SU-DHL-6 (cell line): ENCODE measurements around the gene AQR.

Experiments used
- EZH2phosphoT487 ChIP-seq: fragments of 200-600 bp; sonication (generic), shearing (Covaris generic); conservative IDR thresholded peaks from 2 replicates; pipeline ENCODE4 v1.6.1; 2018; ENCODE audit warnings: mild to moderate bottlenecking, antibody characterized with exemption, low read length, moderate library complexity, mixed read lengths
- TF ChIP-seq, protein P1 (sequence below): fragments of 200-600 bp; sonication (generic); IDR thresholded peaks from one replicate; pipeline ENCODE4 v1.5.1; 2017; ENCODE audit warnings: antibody characterized with exemption, mild to moderate bottlenecking, low read length, moderate library complexity; ENCODE audit not compliant: insufficient read depth, poor library complexity, severe bottlenecking

DNA sequence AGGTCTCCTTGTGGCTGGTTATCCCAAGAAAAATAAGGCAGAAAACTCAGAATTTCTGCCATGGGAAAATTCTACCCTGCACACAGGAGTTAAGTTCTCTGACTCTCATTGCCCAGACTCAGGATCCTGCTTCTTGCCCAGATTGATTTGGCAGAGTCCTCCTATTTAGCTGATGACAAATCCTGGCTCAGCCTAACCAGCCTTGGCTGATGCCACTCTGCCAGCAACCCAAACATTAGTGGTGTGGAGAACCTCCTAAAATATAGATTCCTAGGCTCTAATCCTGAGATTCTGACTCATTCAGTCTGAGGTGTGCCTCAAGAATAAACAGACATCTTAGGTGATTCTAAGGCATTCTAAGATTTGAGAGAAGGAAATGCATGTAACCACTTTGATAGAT is 113.6 kb downstream of the AQR start:
- TF ChIP-seq, protein P1, sequence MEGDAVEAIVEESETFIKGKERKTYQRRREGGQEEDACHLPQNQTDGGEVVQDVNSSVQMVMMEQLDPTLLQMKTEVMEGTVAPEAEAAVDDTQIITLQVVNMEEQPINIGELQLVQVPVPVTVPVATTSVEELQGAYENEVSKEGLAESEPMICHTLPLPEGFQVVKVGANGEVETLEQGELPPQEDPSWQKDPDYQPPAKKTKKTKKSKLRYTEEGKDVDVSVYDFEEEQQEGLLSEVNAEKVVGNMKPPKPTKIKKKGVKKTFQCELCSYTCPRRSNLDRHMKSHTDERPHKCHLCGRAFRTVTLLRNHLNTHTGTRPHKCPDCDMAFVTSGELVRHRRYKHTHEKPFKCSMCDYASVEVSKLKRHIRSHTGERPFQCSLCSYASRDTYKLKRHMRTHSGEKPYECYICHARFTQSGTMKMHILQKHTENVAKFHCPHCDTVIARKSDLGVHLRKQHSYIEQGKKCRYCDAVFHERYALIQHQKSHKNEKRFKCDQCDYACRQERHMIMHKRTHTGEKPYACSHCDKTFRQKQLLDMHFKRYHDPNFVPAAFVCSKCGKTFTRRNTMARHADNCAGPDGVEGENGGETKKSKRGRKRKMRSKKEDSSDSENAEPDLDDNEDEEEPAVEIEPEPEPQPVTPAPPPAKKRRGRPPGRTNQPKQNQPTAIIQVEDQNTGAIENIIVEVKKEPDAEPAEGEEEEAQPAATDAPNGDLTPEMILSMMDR: no peak
- TF ChIP-seq EZH2phosphoT487: no peak
